GM23338 (cell line): ENCODE measurements around the gene SUGCT. TPM values are rescaled to one million over a fixed set of nuclear protein-coding genes. Genes with fewer than 3 reads are reported as not detected.

Source experiments
- ATAC-seq: fragments of 200-7000 bp; cut with Tn5 transposase; 3 replicates; pipeline ENCODE4 v1.9.1; 2020
- DNase-seq: peaks from one replicate; pipeline ENCODE4 v3.0.0-alpha.2; 2015; ENCODE audit warnings: low spot score
- H2AFZ ChIP-seq: fragments of 200-600 bp; sonication (generic); 2 replicates; pipeline ENCODE4 v1.8.0; 2016; ENCODE audit warnings: antibody characterized with exemption, mild to moderate bottlenecking, moderate library complexity
- H3F3A ChIP-seq: fragments of 200-600 bp; sonication (generic); replicated peaks from 2 replicates; pipeline ENCODE4 v1.8.0; 2017; ENCODE audit warnings: antibody characterized with exemption, mixed run types, low read depth
- H3K27ac ChIP-seq: fragments of 200-600 bp; sonication (generic); 2 replicates; pipeline ENCODE4 v1.6.1; 2016; ENCODE audit warnings: low read depth
- H3K27me3 ChIP-seq: fragments of 200-600 bp; sonication (generic); 2 replicates; pipeline ENCODE4 v1.8.0; 2016; ENCODE audit warnings: mild to moderate bottlenecking, mixed run types, moderate library complexity; ENCODE audit not compliant: insufficient read depth
- H3K36me3 ChIP-seq: fragments of 200-600 bp; sonication (generic); 2 replicates; pipeline ENCODE4 v1.8.0; 2016; ENCODE audit warnings: mild to moderate bottlenecking; ENCODE audit not compliant: insufficient read depth
- H3K4me1 ChIP-seq: fragments of 200-600 bp; sonication (generic); 2 replicates; pipeline ENCODE4 v1.8.0; 2016; ENCODE audit warnings: mild to moderate bottlenecking, moderate library complexity; ENCODE audit not compliant: insufficient read depth
- H3K4me2 ChIP-seq: fragments of 200-600 bp; sonication (generic); 2 replicates; pipeline ENCODE4 v1.7.1; 2017; ENCODE audit warnings: mixed run types
- H3K4me3 ChIP-seq: fragments of 200-600 bp; sonication (generic); 2 replicates; pipeline ENCODE4 v1.6.1; 2016; ENCODE audit warnings: mixed run types
- H3K79me2 ChIP-seq: fragments of 200-600 bp; sonication (generic); replicated peaks from 2 replicates; pipeline ENCODE4 v1.8.0; 2017; ENCODE audit warnings: mild to moderate bottlenecking; ENCODE audit not compliant: insufficient read depth
- H3K9me2 ChIP-seq: fragments of 200-600 bp; sonication (generic); 2 replicates; pipeline ENCODE4 v1.8.0; 2017; ENCODE audit not compliant: insufficient read depth
- H4K20me1 ChIP-seq: fragments of 200-600 bp; sonication (generic); replicated peaks from 2 replicates; pipeline ENCODE4 v1.8.0; 2017; ENCODE audit warnings: mild to moderate bottlenecking; ENCODE audit not compliant: insufficient read depth
- H3K27ac Mint-ChIP-seq: 2 replicates; pipeline ENCODE4 v1.8.0; 2020; ENCODE audit warnings: inconsistent platforms, mild to moderate bottlenecking, moderate library complexity, mixed read lengths
- H3K27me3 Mint-ChIP-seq: 3 replicates; pipeline ENCODE4 v1.8.0; 2022; ENCODE audit warnings: low read depth, mild to moderate bottlenecking, moderate library complexity, mixed read lengths, inconsistent platforms; ENCODE audit not compliant: insufficient read depth, poor library complexity
- H3K36me3 Mint-ChIP-seq: 3 replicates; pipeline ENCODE4 v1.8.0; 2021; ENCODE audit warnings: low read depth, mild to moderate bottlenecking, inconsistent platforms, moderate library complexity, mixed read lengths
- H3K4me1 Mint-ChIP-seq: 3 replicates; pipeline ENCODE4 v1.8.0; 2020; ENCODE audit warnings: mild to moderate bottlenecking, inconsistent platforms, mixed read lengths
- H3K4me3 Mint-ChIP-seq: 3 replicates; pipeline ENCODE4 v1.8.0; 2021; ENCODE audit warnings: moderate library complexity, mild to moderate bottlenecking, inconsistent platforms, mixed read lengths
- H3K9me3 Mint-ChIP-seq: 3 replicates; pipeline ENCODE4 v1.8.0; 2020; ENCODE audit warnings: moderate library complexity, mild to moderate bottlenecking, inconsistent platforms, mixed read lengths
- CREB1 ChIP-seq: fragments of 250-450 bp; sonication (Bioruptor Pico); IDR thresholded peaks from 2 replicates; pipeline ENCODE4 v1.5.0; 2020; ENCODE audit warnings: low read depth, mild to moderate bottlenecking, moderate library complexity
- EZH2 ChIP-seq: fragments of 200-600 bp; sonication (generic); IDR thresholded peaks from one replicate; pipeline ENCODE4 v1.8.0; 2017; ENCODE audit warnings: antibody characterized with exemption, mild to moderate bottlenecking, low read depth; ENCODE audit not compliant: unreplicated experiment
- JUNB ChIP-seq: IDR thresholded peaks from one replicate; pipeline ENCODE4 v1.6.1; 2016; ENCODE audit warnings: antibody characterized with exemption; ENCODE audit not compliant: unreplicated experiment
- NANOG ChIP-seq: IDR thresholded peaks from 2 replicates; pipeline ENCODE4 v1.6.1; 2016; ENCODE audit warnings: antibody characterized with exemption, borderline replicate concordance
- POLR2AphosphoS5 ChIP-seq: IDR thresholded peaks from 2 replicates; pipeline ENCODE4 v1.6.1; 2016; ENCODE audit warnings: antibody characterized with exemption, low read depth
- STAT1 ChIP-seq: IDR thresholded peaks from one replicate; pipeline ENCODE4 v1.6.1; 2016; ENCODE audit warnings: antibody characterized with exemption; ENCODE audit not compliant: unreplicated experiment
- ZNF114 ChIP-seq: fragments of 250-450 bp; sonication (Bioruptor Pico); IDR thresholded peaks from 2 replicates; pipeline ENCODE4 v1.5.0; 2020; ENCODE audit warnings: mild to moderate bottlenecking, moderate library complexity
- ZNF331 ChIP-seq: fragments of 250-450 bp; sonication (Bioruptor Pico); IDR thresholded peaks from 2 replicates; pipeline ENCODE4 v1.5.0; 2020; ENCODE audit warnings: low read depth, mild to moderate bottlenecking, moderate library complexity
- polyA plus RNA-seq: library from polyadenylated mRNA; unstranded; fragments of >200 nt; fragmentation: Nextera tagmentation; extraction: Ambion mirVana; gene quantifications from 2 replicates; pipeline ENCODE4 v1.2.1, GENCODE V29; 2016
- total RNA-seq: library from RNA; depleted of rRNA; stranded (reverse); fragments of >200 nt; shearing (Covaris generic); gene quantifications from 2 replicates; pipeline ENCODE4 v1.2.3, GENCODE V29; 2014
- TF ChIP-seq, protein P1 (sequence below), 2 experiments: fragments of 200-600 bp in 1 of 2; sonication (generic) in 1 of 2; conservative IDR thresholded peaks; 2 replicates each; pipeline versions ENCODE4 v1.5.1 to v1.6.1; 2016 to 2017; ENCODE audit warnings: antibody characterized with exemption in 2 of 2, low read depth in 2 of 2, mild to moderate bottlenecking in 2 of 2, moderate library complexity in 1 of 2
- TF ChIP-seq, protein P2 (sequence below): IDR thresholded peaks from 2 replicates; pipeline ENCODE4 v1.6.1; 2016; ENCODE audit warnings: antibody characterized with exemption

The SUGCT gene
- total and polyA plus RNA-seq, 2 experiments from 2014 or later = 4.2 to 5.6 TPM

DNA sequence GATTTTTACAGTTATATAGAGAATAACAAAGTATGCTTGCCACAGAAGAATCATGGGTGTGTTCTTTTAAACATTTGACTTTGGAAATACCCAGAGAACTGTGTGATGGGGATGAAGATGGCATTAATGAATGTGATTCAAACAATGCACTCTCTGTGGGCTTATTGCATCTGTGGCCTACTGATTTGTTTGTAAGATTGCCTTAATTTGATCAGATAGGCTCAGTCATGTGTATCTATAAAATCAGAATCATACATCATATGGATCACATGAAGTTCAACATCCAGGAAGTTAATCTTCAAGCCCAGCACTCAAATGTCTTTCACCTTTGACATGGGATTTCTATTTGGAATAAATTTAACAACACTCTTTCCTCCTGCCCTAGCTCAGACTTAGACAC is 410.9 kb downstream of the SUGCT start:
- Mint-ChIP-seq H3K27ac (no peak overlapping the region), H3K9me3 (no peaks in the 10 kb centered on the region), H3K27me3 (no peaks in the 10 kb centered on the region), H3K36me3 (no peaks in the 10 kb centered on the region), H3K4me1 (peaks cover 6% of the 10 kb centered on the region; the same call in 2 of the 3 replicates), H3K4me3 (no peak overlapping the region)
- no peak overlapping the region for H3K4me3 ChIP-seq
- TF ChIP-seq JUNB (no peak), POLR2AphosphoS5 (no peak)
- TF ChIP-seq, protein P1, sequence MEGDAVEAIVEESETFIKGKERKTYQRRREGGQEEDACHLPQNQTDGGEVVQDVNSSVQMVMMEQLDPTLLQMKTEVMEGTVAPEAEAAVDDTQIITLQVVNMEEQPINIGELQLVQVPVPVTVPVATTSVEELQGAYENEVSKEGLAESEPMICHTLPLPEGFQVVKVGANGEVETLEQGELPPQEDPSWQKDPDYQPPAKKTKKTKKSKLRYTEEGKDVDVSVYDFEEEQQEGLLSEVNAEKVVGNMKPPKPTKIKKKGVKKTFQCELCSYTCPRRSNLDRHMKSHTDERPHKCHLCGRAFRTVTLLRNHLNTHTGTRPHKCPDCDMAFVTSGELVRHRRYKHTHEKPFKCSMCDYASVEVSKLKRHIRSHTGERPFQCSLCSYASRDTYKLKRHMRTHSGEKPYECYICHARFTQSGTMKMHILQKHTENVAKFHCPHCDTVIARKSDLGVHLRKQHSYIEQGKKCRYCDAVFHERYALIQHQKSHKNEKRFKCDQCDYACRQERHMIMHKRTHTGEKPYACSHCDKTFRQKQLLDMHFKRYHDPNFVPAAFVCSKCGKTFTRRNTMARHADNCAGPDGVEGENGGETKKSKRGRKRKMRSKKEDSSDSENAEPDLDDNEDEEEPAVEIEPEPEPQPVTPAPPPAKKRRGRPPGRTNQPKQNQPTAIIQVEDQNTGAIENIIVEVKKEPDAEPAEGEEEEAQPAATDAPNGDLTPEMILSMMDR (conservative IDR thresholded peaks at IDR 0.05; ENCODE audit: low read depth in 2 of 2) = no peak
- TF ChIP-seq, protein P2, sequence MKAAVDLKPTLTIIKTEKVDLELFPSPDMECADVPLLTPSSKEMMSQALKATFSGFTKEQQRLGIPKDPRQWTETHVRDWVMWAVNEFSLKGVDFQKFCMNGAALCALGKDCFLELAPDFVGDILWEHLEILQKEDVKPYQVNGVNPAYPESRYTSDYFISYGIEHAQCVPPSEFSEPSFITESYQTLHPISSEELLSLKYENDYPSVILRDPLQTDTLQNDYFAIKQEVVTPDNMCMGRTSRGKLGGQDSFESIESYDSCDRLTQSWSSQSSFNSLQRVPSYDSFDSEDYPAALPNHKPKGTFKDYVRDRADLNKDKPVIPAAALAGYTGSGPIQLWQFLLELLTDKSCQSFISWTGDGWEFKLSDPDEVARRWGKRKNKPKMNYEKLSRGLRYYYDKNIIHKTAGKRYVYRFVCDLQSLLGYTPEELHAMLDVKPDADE = no peak
- H3F3A ChIP-seq = no peaks in the 10 kb centered on the region
- ATAC-seq (no peak), DNase-seq (no peak)
- H3K9me2 ChIP-seq = no peaks in the 10 kb centered on the region
- no peaks in the 10 kb centered on the region for H3K36me3 ChIP-seq
- H4K20me1 ChIP-seq = no peaks in the 10 kb centered on the region
- no peaks in the 10 kb centered on the region for H3K79me2 ChIP-seq
- no peak overlapping the region for H3K27ac ChIP-seq
- no peaks in the 10 kb centered on the region for H3K27me3 ChIP-seq
- no peak overlapping the region for H3K4me2 ChIP-seq
- no peak overlapping the region for H2AFZ ChIP-seq
- H3K4me1 ChIP-seq = no peaks in the 10 kb centered on the region

GRCh38 chr7:40546616-40547501 is 412.1 kb downstream of the SUGCT start:
- Histone ChIP-seq H3K4me1 (no peaks in the 10 kb centered on the region), H3K4me3 (no peak overlapping the region), H2AFZ (no peak overlapping the region), H3F3A (no peaks in the 10 kb centered on the region), H3K36me3 (no peaks in the 10 kb centered on the region), H3K4me2 (no peak overlapping the region), H3K79me2 (no peaks in the 10 kb centered on the region), H4K20me1 (no peaks in the 10 kb centered on the region), H3K27me3 (no peaks in the 10 kb centered on the region), H3K27ac (no peak overlapping the region), H3K9me2 (no peaks in the 10 kb centered on the region)
- Mint-ChIP-seq H3K4me3 (no peak overlapping the region), H3K27me3 (no peaks in the 10 kb centered on the region), H3K9me3 (no peaks in the 10 kb centered on the region), H3K36me3 (no peaks in the 10 kb centered on the region), H3K27ac (no peak overlapping the region), H3K4me1 (peaks cover 7% of the 10 kb centered on the region)
- ATAC-seq = no peak
- DNase-seq = no peak
- no peak for TF ChIP-seq STAT1
- TF ChIP-seq ZNF331 (CRISPR knock-in tag) = no peak
- TF ChIP-seq POLR2AphosphoS5 = no peak
- no peak for TF ChIP-seq CREB1 (CRISPR knock-in tag)
- TF ChIP-seq, protein P2 = no peak
- no peak for TF ChIP-seq EZH2
- TF ChIP-seq NANOG = no peak
- TF ChIP-seq ZNF114 (CRISPR knock-in tag) = no peak
- TF ChIP-seq, protein P1 (conservative IDR thresholded peaks at IDR 0.05; ENCODE audit: low read depth in 2 of 2) = no peak
